CD14-positive monocyte (primary cell): ENCODE data around the gene GIGYF1. TPM values are rescaled to one million over a fixed set of nuclear protein-coding genes. Genes with fewer than 3 reads are reported as not detected.

Experiments used
- DNase-seq, 3 donors: peaks; one replicate each; pipeline ENCODE4 v3.0.0-alpha.2; 2011 to 2022
- H2AFZ ChIP-seq: 2 replicates; pipeline ENCODE4 v1.6.0; 2012; ENCODE audit warnings: mild to moderate bottlenecking, low read depth, low read length, inconsistent platforms; ENCODE audit not compliant: insufficient read depth, poor library complexity, severe bottlenecking
- H3K27ac ChIP-seq, 2 donors: 1 replicate in 1 of 2; 2 replicates in 1 of 2; pipeline ENCODE4 v1.5.1; 2012 to 2013; ENCODE audit warnings: low read length in 2 of 2, control low read depth in 1 of 2, inconsistent platforms in 1 of 2, low read depth in 1 of 2, mild to moderate bottlenecking in 1 of 2
- H3K27me3 ChIP-seq, 2 donors: one replicate each; pipeline versions ENCODE4 v1.6.0 to v1.6.1; 2011 to 2013; ENCODE audit warnings: low read length in 2 of 2; ENCODE audit not compliant: control insufficient read depth in 2 of 2, insufficient read depth in 2 of 2
- H3K36me3 ChIP-seq, 2 donors: replicated peaks in 1 of 2; 1 replicate in 1 of 2; 2 replicates in 1 of 2; pipeline versions ENCODE4 v1.5.1 to v1.6.1; 2012 to 2013; ENCODE audit warnings: low read length in 2 of 2, control low read depth in 1 of 2, inconsistent platforms in 1 of 2, mild to moderate bottlenecking in 1 of 2; ENCODE audit not compliant: insufficient read depth in 2 of 2, control insufficient read depth in 1 of 2
- H3K4me1 ChIP-seq, 2 donors: 1 replicate in 1 of 2; 2 replicates in 1 of 2; pipeline versions ENCODE4 v1.5.1 to v1.6.1; 2012 to 2013; ENCODE audit warnings: low read length in 2 of 2, control low read depth in 1 of 2, inconsistent platforms in 1 of 2, mild to moderate bottlenecking in 1 of 2, moderate library complexity in 1 of 2; ENCODE audit not compliant: insufficient read depth in 2 of 2, control insufficient read depth in 1 of 2
- H3K4me2 ChIP-seq: replicated peaks from 2 replicates; pipeline ENCODE3; 2012; ENCODE audit warnings: low read length, moderate library complexity, mild to moderate bottlenecking; ENCODE audit not compliant: poor library complexity, severe bottlenecking; ENCODE audit errors: extremely low read depth
- H3K4me3 ChIP-seq, 3 experiments: fragments of 200-600 bp in 1 of 3; sonication (generic) in 1 of 3; replicated peaks in 1 of 3; 1 replicate in 2 of 3; 2 replicates in 1 of 3; pipeline ENCODE4 v1.5.1; 2011 to 2013; ENCODE audit warnings: low read length in 3 of 3, mild to moderate bottlenecking in 3 of 3, control low read depth in 2 of 3, low read depth in 2 of 3, inconsistent platforms in 1 of 3, moderate library complexity in 1 of 3
- H3K79me2 ChIP-seq: 2 replicates; pipeline ENCODE4 v1.6.0; 2012; ENCODE audit warnings: mild to moderate bottlenecking, control low read depth, inconsistent platforms, low read length, moderate library complexity; ENCODE audit not compliant: insufficient read depth
- H3K9ac ChIP-seq: 2 replicates; pipeline ENCODE4 v1.6.0; 2017; ENCODE audit warnings: low read length, mild to moderate bottlenecking; ENCODE audit not compliant: insufficient read depth, poor library complexity, severe bottlenecking
- H3K9me3 ChIP-seq, 2 donors: replicated peaks in 1 of 2; 1 replicate in 1 of 2; 2 replicates in 1 of 2; pipeline versions ENCODE4 v1.5.1 to v1.6.1; 2012 to 2013; ENCODE audit warnings: low read length in 2 of 2, control low read depth in 1 of 2; ENCODE audit not compliant: control insufficient read depth in 1 of 2, insufficient read depth in 1 of 2
- H4K20me1 ChIP-seq: 2 replicates; pipeline ENCODE4 v1.6.0; 2012; ENCODE audit warnings: mild to moderate bottlenecking, low read length, control low read depth, moderate library complexity; ENCODE audit not compliant: insufficient read depth
- H3K27ac Mint-ChIP-seq, 7 donors: one replicate each; pipeline ENCODE4 v1.8.0; 2020; ENCODE audit warnings: mild to moderate bottlenecking in 7 of 7, mixed read lengths in 7 of 7, moderate library complexity in 6 of 7, inconsistent platforms in 2 of 7
- H3K27me3 Mint-ChIP-seq, 3 donors: one replicate each; pipeline ENCODE4 v1.8.0; 2021 to 2022; ENCODE audit warnings: low read depth in 3 of 3, mild to moderate bottlenecking in 3 of 3, mixed read lengths in 3 of 3, moderate library complexity in 3 of 3, inconsistent platforms in 1 of 3
- H3K36me3 Mint-ChIP-seq, 2 donors: one replicate each; pipeline ENCODE4 v1.8.0; 2020; ENCODE audit warnings: mixed read lengths in 2 of 2, inconsistent platforms in 1 of 2, mild to moderate bottlenecking in 1 of 2
- H3K4me1 Mint-ChIP-seq: one replicate; pipeline ENCODE4 v1.8.0; 2020; ENCODE audit warnings: mild to moderate bottlenecking, mixed read lengths
- H3K4me3 Mint-ChIP-seq, 2 donors: one replicate each; pipeline ENCODE4 v1.8.0; 2020; ENCODE audit warnings: mild to moderate bottlenecking in 2 of 2, mixed read lengths in 2 of 2, moderate library complexity in 1 of 2
- H3K9me3 Mint-ChIP-seq, 7 donors: one replicate each; pipeline ENCODE4 v1.8.0; 2020 to 2022; ENCODE audit warnings: mixed read lengths in 7 of 7, mild to moderate bottlenecking in 6 of 7, moderate library complexity in 6 of 7, inconsistent platforms in 2 of 7
- CTCF ChIP-seq: fragments of 200-600 bp; IDR thresholded peaks from one replicate; pipeline ENCODE4 v1.8.0; 2022; ENCODE audit warnings: antibody characterized with exemption, mild to moderate bottlenecking
- WGBS: methylation state at CpG from one replicate; pipeline ENCODE4 v1.1.5; 2013; ENCODE audit warnings: missing lambda C conversion rate; ENCODE audit not compliant: insufficient coverage; 5-methylcytosine and 5-hydroxymethylcytosine counted together
- intact Hi-C, 2 donors: fragments of 100-400 bp; cut with micrococcal nuclease; formaldehyde crosslinking; loops; one replicate each; pipeline versions ENCODE4 v1.15.0 to v1.15.1; 2023
- polyA plus RNA-seq, 3 donors: library from polyadenylated mRNA; depleted of rRNA in 1 of 3; unstranded in 2 of 3; stranded (reverse) in 1 of 3; fragments of 300-500 nt in 2 of 3; fragments of >200 nt in 1 of 3; fragmentation: Illumina TruSeq in 2 of 3; gene quantifications; 1 replicate in 2 of 3; 2 replicates in 1 of 3; pipeline ENCODE4 v1.2.3, GENCODE V29; 2012 to 2021

The GIGYF1 gene
- polyA plus RNA-seq, 3 donors = 0.30 to 30.6 (median 0.34) TPM

GRCh38 chr7:100679129-100679926 lies 14.7 kb downstream of the GIGYF1 start:
- no peaks in the 10 kb centered on the region for H3K27me3 ChIP-seq
- Mint-ChIP-seq H3K27ac (peak overlapping the region; percentile 41 to 92 (median 87)), H3K9me3 (peaks cover 0 to 1% (median 0%) of the 10 kb centered on the region in 7 donors), H3K36me3 (peaks cover 35 to 67% of the 10 kb centered on the region in 2 donors), H3K4me3 (no peak overlapping the region), H3K27me3 (peaks cover 0 to 2% (median 0%) of the 10 kb centered on the region in 3 donors), H3K4me1 (peaks cover 38% of the 10 kb centered on the region)
- no peak for DNase-seq
- peak overlapping the region in 1 of 3 experiments; percentile 28 for H3K4me3 ChIP-seq
- H3K4me1 ChIP-seq = peaks cover 48 to 52% of the 10 kb centered on the region in 2 donors
- no peak overlapping the region for H3K4me2 ChIP-seq
- H3K79me2 ChIP-seq = peaks cover 41% of the 10 kb centered on the region
- no peak overlapping the region for H3K9ac ChIP-seq
- 89% methylated on average over 4 of the region's 13 CpGs for WGBS
- H3K27ac ChIP-seq = peak overlapping the region; percentile 49 to 54
- H4K20me1 ChIP-seq = peaks cover 91% of the 10 kb centered on the region
- intact Hi-C loops = loop anchor here in 1 of 2 donors (10.0 kb wide), 2 partner anchors 245 to 555 kb away; partner anchors contain the start of genes MBLAC1 and PPP1R35
- no peak overlapping the region for H2AFZ ChIP-seq
- H3K36me3 ChIP-seq = peaks cover 69 to 73% of the 10 kb centered on the region in 2 donors
- no peak for TF ChIP-seq CTCF
- H3K9me3 ChIP-seq = no peaks in the 10 kb centered on the region

GRCh38 chr7:100678291-100678984 lies 15.6 kb downstream of the GIGYF1 start:
- H3K79me2 ChIP-seq = peaks cover 48% of the 10 kb centered on the region

More at GRCh38 chr7:100678291-100678984, 15.6 kb downstream of the GIGYF1 start:
- H3K9ac ChIP-seq = no peak overlapping the region
- Mint-ChIP-seq H3K27me3 (peaks cover 0 to 2% (median 0%) of the 10 kb centered on the region in 3 donors), H3K4me1 (peaks cover 38% of the 10 kb centered on the region), H3K4me3 (no peak overlapping the region), H3K27ac (peak overlapping the region; percentile 21 to 92 (median 72)), H3K36me3 (peaks cover 35 to 58% of the 10 kb centered on the region in 2 donors), H3K9me3 (peaks cover 0 to 1% (median 0%) of the 10 kb centered on the region in 7 donors)
- no peaks in the 10 kb centered on the region for H3K27me3 ChIP-seq
- no peak overlapping the region for H3K4me3 ChIP-seq
- H3K27ac ChIP-seq = peak overlapping the region; percentile 54 to 65
- peaks cover 60 to 64% of the 10 kb centered on the region in 2 donors for H3K36me3 ChIP-seq
- 89% methylated on average over 21 of the region's 35 CpGs for WGBS
- H4K20me1 ChIP-seq = peaks cover 83% of the 10 kb centered on the region
- no peaks in the 10 kb centered on the region for H3K9me3 ChIP-seq
- peaks cover 48 to 52% of the 10 kb centered on the region in 2 donors for H3K4me1 ChIP-seq
- no peak overlapping the region for H2AFZ ChIP-seq
- H3K4me2 ChIP-seq = no peak overlapping the region
- no peak for DNase-seq
- no peak for TF ChIP-seq CTCF
- intact Hi-C loops = loop anchor here in 1 of 2 donors (10.0 kb wide), 2 partner anchors 244 to 554 kb away; partner anchors contain the start of genes MBLAC1 and PPP1R35
